HL-60 (cell line): ENCODE results near the gene R3HDM1.
A peak's percentile ranks its signal among the peaks of the same experiment; 100 is the strongest.

Source experiments
- DNase-seq, 2 experiments: peaks; one replicate each; pipeline ENCODE4 v3.0.0-alpha.2; 2010 to 2020; ENCODE audit warnings: low read depth in 1 of 2, low spot score in 1 of 2
- H3K27ac ChIP-seq: fragments of 250-450 bp; sonication (Bioruptor Pico); replicated peaks from 2 replicates; pipeline ENCODE4 v1.5.1; 2020; ENCODE audit warnings: mild to moderate bottlenecking, moderate library complexity
- H3K27me3 ChIP-seq: fragments of 250-450 bp; sonication (Bioruptor Pico); 2 replicates; pipeline ENCODE4 v1.5.1; 2021; ENCODE audit warnings: mild to moderate bottlenecking, moderate library complexity; ENCODE audit not compliant: insufficient read depth, poor library complexity, severe bottlenecking
- H3K4me3 ChIP-seq: replicated peaks from 2 replicates; pipeline ENCODE4 v1.5.1; 2011; ENCODE audit warnings: mild to moderate bottlenecking, control low read depth, low read length; ENCODE audit not compliant: insufficient read depth
- CTCF ChIP-seq: IDR thresholded peaks from one replicate; pipeline ENCODE4 v1.5.1; 2011; ENCODE audit warnings: low read length, control low read depth, inconsistent platforms; ENCODE audit not compliant: insufficient read depth
- GABPA ChIP-seq: IDR thresholded peaks from 2 replicates; pipeline ENCODE4 v1.6.1; 2012; ENCODE audit warnings: low read depth
- POLR2AphosphoS5 ChIP-seq: IDR thresholded peaks from 2 replicates; pipeline ENCODE4 v1.6.1; 2012; ENCODE audit warnings: low read depth
- SPI1 ChIP-seq: IDR thresholded peaks from 2 replicates; pipeline ENCODE4 v1.6.1; 2012; ENCODE audit warnings: low read depth, mild to moderate bottlenecking, borderline replicate concordance
- TF ChIP-seq, protein P1 (sequence below): IDR thresholded peaks from 2 replicates; pipeline ENCODE4 v1.6.1; 2012; ENCODE audit warnings: low read depth; ENCODE audit not compliant: insufficient replicate concordance

R3HDM1 gene

DNA sequence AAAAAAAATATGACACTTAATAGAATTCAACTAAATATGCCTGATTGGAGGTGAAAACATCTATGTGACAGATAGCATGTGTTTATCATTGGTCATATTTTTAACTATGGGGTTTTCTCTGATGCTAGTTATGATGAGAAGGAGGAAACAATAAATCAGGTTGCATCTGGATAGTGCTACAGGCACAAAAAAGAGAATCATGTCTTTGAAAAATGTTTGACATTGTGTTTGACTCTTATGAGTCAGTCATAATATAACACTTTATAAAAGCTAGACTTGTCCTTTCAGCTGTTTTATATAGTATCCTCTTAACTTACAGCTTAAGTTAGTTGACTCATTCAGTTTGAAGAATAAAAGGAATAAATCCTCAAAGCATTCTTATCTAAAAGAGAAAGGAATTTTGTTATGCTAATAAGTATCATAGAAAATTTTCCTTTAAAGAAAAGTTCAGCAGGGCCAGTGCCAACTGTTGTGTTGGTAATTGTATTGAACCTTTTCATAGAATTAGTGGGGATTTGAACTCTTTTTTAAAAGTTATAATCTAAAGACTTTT is 131.9 kb downstream of the R3HDM1 start:
- Histone ChIP-seq H3K27ac (no peak overlapping the region), H3K27me3 (no peaks in the 10 kb centered on the region), H3K4me3 (no peak overlapping the region)
- DNase-seq, result no peak
- TF ChIP-seq, protein P1, sequence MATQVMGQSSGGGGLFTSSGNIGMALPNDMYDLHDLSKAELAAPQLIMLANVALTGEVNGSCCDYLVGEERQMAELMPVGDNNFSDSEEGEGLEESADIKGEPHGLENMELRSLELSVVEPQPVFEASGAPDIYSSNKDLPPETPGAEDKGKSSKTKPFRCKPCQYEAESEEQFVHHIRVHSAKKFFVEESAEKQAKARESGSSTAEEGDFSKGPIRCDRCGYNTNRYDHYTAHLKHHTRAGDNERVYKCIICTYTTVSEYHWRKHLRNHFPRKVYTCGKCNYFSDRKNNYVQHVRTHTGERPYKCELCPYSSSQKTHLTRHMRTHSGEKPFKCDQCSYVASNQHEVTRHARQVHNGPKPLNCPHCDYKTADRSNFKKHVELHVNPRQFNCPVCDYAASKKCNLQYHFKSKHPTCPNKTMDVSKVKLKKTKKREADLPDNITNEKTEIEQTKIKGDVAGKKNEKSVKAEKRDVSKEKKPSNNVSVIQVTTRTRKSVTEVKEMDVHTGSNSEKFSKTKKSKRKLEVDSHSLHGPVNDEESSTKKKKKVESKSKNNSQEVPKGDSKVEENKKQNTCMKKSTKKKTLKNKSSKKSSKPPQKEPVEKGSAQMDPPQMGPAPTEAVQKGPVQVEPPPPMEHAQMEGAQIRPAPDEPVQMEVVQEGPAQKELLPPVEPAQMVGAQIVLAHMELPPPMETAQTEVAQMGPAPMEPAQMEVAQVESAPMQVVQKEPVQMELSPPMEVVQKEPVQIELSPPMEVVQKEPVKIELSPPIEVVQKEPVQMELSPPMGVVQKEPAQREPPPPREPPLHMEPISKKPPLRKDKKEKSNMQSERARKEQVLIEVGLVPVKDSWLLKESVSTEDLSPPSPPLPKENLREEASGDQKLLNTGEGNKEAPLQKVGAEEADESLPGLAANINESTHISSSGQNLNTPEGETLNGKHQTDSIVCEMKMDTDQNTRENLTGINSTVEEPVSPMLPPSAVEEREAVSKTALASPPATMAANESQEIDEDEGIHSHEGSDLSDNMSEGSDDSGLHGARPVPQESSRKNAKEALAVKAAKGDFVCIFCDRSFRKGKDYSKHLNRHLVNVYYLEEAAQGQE, result no peak
- no peak for TF ChIP-seq GABPA
- no peak for TF ChIP-seq CTCF
- TF ChIP-seq SPI1, result no peak
- no peak for TF ChIP-seq POLR2AphosphoS5

DNA sequence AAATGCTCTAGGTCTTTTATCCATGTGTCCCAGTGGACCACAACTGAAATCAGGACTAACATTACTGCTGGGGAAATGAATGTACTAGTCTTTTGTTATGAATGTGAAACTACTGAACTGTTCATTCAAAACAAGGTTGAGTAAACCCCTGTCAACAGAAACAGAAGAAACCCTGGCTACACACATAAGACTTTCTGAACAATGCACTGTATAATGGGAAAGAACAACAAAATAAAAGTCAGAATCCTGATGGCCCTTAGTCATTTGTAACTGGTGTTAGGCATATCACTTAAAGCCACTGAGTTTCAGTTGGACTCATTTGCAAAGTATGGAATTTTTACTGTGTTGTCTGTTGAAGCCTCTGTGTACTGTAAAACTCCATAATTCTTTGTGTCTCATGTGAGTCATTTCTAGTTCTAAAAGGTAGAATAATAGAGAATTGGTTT is 133.4 kb downstream of the R3HDM1 start:
- TF ChIP-seq CTCF (no peak), POLR2AphosphoS5 (no peak), GABPA (no peak), SPI1 (no peak)
- TF ChIP-seq, protein P1, result no peak
- H3K4me3 ChIP-seq, result no peak overlapping the region
- no peaks in the 10 kb centered on the region for H3K27me3 ChIP-seq
- DNase-seq, result no peak
- no peak overlapping the region for H3K27ac ChIP-seq

GRCh38 chr2:135667045-135667444 is 135.8 kb downstream of the R3HDM1 start:
- TF ChIP-seq, protein P1, result peak; percentile 25
- no peak for TF ChIP-seq CTCF
- DNase-seq, result no peak
- Histone ChIP-seq H3K27ac (no peak overlapping the region), H3K4me3 (no peak overlapping the region), H3K27me3 (no peaks in the 10 kb centered on the region)
